GM10248 (cell line): ENCODE results near the gene CELA2B.
"Not testable (repeated sequence)": the region's sequence is repeated elsewhere in the genome, so short reads cannot be mapped to it uniquely, and the experiment has no call there.

Experiments
- CTCF ChIA-PET: fragments of 300-600 bp; sonication (Branson Sonifier 250); formaldehyde crosslinking; extraction: SDS; loops from one replicate; lab custom pipeline; 2021; ENCODE audit warnings: antibody characterized with exemption; lab: Yijun Ruan, JAX
- POLR2A ChIA-PET: fragments of 350-650 bp; sonication (Branson Sonifier 250); formaldehyde crosslinking; extraction: SDS; loops from one replicate; lab custom pipeline; 2020; ENCODE audit warnings: antibody characterized with exemption; lab: Yijun Ruan, JAX
- DNase-seq: peaks from one replicate; pipeline ENCODE4 v3.0.0; 2012; ENCODE audit errors: extremely low spot score
- CTCF ChIP-seq: IDR thresholded peaks from 2 replicates; pipeline ENCODE4 v1.5.1; 2012; ENCODE audit warnings: mild to moderate bottlenecking, low read depth; ENCODE audit errors: extremely low read depth, missing control alignments, control extremely low read depth

The CELA2B gene

GRCh38 chr1:15479654-15480347 is 3.9 kb downstream of the CELA2B start:
- ChIA-PET CTCF (no interaction called here), POLR2A (no interaction called here)
- DNase-seq, result no peak
- TF ChIP-seq CTCF, result no peak

DNA sequence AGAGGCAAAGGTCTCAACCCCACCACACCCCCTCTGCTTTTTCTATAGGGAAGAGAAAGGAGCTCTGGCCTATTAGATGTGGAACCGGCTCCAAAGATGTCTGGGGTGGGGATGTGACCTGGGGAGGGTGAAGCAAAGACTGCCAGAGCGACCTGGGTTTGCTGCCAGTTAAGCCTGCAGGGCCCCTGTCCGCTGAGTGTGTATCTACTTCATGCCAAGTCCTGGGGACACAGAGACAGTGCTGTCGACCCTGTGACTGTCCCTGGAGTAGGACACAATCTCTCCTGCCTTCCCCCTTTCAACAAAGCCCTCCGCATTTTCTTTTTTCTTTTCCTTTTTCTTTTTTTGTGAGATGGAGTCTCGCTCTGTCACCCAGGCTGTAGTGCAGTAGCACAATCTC is 6.6 kb downstream of the CELA2B start:
- POLR2A ChIA-PET, CTCF ChIA-PET, DNase-seq: not testable (repeated sequence)

DNA sequence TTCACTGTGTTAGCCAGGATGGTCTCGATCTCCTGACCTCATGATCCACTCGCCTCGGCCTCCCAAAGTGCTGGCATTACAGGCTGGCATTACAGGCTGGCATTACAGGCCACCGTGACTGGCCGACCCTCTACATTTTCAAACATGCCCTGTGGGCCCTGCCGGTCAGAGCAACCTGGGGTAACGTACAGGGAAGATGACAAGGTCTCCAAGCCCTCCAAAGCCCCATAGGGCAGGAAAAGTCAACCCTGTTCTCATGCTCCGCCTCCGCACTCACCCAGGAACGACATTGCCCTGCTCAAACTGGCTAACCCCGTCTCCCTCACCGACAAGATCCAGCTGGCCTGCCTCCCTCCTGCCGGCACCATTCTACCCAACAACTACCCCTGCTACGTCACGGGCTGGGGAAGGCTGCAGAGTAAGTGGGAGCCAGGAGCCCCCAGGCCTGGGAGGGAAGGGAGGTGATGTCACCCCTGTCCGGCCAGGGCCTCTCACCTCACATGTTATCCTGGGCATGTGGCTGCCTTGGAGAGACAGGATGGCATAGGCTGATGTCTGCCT is 7.2 kb downstream of the CELA2B start:
- CTCF ChIA-PET, DNase-seq, POLR2A ChIA-PET: not testable (repeated sequence)

DNA sequence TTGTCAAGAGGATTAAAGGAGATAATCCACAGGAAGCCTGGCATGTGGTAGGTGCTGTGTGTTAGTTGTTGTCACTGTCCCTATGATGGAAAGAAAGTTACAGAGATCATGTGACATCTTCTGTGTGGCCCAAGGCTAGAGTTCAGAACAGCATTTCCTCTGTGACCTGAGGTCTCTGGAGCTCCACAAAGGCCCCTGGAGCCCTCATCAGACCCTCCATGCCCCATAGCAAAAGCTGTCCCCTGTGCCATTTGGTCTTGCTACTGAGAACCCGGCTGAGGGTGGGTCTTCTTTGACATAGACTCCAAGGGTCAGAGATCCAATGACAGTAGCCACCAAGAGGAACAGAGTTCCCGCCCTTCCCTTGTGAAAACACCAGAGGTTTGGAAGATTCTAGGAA is 8.1 kb downstream of the CELA2B start:
- ChIA-PET CTCF (no interaction called here), POLR2A (no interaction called here)
- TF ChIP-seq CTCF, result no peak
- DNase-seq, result no peak

DNA sequence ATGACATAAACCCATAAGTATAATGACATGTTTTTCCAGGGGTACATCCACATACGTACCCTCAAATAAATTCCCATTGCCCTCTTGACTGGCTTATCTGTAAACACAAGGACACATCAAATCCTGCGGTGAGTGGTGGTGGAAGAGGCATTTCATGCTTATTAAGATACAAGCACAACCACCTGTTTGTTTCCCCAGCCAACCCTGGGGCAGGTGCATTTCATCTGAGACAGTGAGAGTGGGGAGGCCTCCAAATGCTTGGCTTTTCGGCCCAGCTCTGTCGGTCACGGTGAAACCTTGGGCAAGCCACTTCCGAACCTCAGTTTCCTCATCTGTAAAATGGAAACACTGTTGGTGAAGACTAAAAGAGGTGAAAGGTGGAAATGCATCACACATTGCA is 8.5 kb downstream of the CELA2B start:
- DNase-seq, CTCF ChIA-PET, POLR2A ChIA-PET: not testable (repeated sequence)

DNA sequence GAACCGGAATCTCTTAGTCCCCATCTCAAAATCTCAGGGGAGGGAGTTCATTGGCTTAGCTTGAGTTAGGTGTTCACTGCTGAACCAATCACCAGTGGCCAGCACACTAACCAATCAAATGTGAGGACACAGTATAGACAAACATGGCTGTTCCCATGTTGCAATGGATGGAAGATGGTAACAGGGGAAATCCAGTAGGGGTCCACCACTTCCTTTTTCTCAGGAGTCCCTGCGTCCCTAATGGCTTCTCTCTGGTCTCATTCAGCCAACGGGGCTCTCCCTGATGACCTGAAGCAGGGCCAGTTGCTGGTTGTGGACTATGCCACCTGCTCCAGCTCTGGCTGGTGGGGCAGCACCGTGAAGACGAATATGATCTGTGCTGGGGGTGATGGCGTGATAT is 9.7 kb downstream of the CELA2B start:
- CTCF ChIA-PET, result no interaction called here
- no peak for DNase-seq
- POLR2A ChIA-PET, result no interaction called here
- no peak for TF ChIP-seq CTCF

GRCh38 chr1:15486844-15487610 is 11.1 kb downstream of the CELA2B start:
- DNase-seq, POLR2A ChIA-PET, CTCF ChIA-PET: not testable (repeated sequence)

GRCh38 chr1:15488371-15488770 is 12.5 kb downstream of the CELA2B start:
- no peak for TF ChIP-seq CTCF
- POLR2A ChIA-PET, result no interaction called here
- CTCF ChIA-PET, result no interaction called here
- no peak for DNase-seq
